Measurements from ENCODE around the gene TLE4. TPM values are rescaled to one million over a fixed set of nuclear protein-coding genes. Genes with fewer than 3 reads are reported as not detected.

Gene TLE4
- total RNA-seq, 2 donors from 2014 or later = 16.2 to 16.3 TPM

DNA sequence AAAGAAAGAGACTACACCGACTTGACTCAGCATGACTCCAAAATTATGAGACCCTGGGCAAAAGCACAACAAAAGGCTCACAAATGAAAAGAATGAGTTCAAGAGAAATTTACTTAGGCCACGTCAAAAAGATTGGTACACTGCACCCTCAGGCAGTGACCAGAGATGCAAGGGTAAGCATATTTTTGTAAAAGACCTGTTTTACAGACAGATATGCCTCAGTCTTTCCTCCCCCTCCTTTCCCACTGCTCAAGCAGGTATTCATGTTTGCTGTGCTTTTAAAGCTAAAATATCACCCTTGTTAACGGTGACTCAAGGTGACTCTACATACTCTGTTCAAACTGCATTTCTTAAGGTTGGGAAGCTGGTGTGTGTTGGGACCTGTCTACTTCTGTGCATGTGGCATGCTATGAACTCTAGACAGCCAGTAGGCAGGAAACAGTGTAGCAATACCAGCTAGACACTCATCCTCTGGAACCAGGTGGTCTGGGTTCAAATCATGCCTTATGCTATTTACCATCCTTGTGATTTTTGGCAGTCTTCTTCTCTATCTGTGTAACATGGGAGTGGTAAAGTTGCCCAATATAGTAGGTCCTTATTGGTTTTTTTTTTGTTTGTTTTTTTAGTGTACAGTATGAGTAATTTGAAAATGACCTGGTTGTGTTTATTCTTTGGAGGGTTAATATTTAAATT is 98.7 kb downstream of the TLE4 start:
- intact Hi-C loops (cut with DNase I) = no loop called here
- ATAC-seq = no peak
- DNase-seq = no peak

DNA sequence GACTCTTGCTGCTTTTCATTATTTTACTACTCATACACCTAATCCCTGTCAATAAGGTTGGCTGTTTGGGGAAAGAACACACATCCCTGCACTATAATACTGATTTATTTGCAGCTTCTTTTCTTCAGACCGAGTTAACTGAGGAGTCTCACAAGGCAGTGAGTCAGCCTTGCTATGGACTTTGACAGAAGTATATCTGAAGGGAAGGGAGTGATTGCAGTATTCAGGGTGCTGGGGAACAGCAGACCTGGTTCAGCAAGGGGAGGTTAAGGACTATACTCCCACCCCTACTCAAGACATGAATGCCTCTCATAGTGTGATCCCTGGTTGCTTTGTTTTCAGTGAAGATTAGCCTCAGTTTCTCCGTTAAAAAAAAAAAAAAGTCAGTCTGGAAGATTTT is 99.8 kb downstream of the TLE4 start:
- no peak for ATAC-seq
- DNase-seq = no peak
- intact Hi-C loops (cut with DNase I) = no loop called here

DNA sequence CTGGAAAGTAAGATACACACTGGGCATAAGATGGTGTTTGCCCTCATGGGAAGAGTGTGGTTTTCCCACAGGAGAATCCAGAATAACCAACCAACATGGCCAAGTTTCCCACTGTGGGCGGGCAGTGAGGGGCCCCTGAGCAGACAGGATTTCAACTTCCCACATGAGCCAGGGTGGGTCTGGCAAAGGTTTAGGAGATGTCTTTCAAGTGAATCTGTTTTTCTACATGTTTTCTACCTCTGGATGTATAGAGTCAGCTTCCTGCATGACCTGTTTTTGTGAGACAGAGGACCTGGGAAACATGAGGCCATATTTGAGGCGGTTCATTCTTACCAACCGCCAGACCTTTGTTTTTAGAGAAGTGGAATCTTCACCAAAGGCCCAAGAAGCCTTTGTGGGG is 100.5 kb downstream of the TLE4 start:
- ATAC-seq (no peak), DNase-seq (no peak)
- intact Hi-C loops (cut with DNase I) = no loop called here

DNA sequence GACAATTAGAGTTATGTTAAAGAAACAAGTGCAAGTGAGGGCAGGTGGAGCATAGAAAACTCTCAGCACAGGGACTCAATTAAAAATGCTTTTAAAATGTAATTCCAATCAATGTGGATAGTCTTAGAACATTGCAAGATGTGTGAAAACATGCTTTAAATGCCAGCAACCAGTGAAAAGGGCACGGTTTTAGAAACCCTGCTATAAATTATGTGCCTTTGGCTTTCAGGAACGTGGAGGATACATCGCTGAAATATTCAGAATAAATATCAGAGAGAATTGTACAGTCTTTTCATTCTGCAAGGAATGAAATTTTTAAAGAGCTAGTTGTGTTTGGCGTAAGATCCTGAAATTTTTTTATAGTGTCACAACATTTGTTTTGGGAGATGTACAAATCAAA is 101.1 kb downstream of the TLE4 start:
- DNase-seq (no peak), ATAC-seq (no peak)
- intact Hi-C loops (cut with DNase I) = no loop called here

DNA sequence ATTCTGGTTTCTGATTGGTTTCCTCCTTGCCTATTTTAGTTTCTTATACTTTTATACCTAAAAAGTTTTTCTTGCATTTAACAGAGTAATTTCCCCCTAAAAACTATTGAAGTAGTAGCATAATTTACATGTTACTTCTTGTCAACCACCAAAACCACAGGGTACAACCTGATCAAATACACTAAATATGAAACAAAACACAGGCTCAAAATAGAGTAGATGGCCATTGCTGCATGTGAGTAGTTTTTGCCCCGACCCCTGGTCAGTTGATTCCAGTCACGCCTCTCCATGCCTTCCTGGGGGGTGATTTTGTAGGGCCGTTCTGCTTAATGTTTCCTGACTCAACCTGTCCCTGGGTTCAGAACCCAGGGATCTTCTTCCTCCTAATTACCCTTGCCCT is 101.8 kb downstream of the TLE4 start:
- intact Hi-C loops (cut with DNase I) = no loop called here
- ATAC-seq (no peak), DNase-seq (no peak)

DNA sequence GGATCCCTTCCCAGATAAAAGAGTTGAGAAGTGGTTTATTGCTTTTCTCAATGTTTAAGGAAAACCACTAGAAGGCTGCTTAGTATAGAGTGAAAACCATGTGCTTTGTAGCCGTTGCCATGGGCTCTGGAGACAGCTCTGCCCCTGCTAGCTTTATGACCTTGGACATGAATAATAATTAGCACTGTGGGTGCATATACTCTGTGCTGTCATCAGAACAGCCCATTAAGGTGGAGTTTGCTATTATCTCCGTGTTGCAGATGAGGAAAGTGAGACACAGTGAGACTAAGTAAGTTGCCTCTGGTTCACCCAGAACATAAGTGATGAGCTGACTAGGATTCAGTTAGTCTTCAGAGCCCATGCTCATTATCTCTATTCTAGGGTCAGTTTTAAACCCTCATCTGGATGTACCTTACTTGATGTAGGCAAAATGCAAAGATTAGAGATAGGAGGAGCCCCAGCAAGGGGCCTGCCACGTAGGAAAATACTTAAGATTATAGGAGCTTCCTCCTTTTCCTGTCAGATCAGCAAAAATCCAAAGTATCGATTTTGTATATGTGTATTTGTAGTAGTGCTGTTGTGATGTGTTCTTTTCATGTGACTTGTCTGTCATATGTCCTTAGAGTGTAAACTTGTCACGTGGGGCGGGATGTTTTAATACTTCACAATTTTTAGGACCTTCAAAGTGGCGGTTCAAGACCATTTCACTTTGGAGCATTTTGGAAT is 102.5 kb downstream of the TLE4 start:
- intact Hi-C loops (cut with DNase I) = no loop called here
- no peak for DNase-seq
- ATAC-seq = no peak

DNA sequence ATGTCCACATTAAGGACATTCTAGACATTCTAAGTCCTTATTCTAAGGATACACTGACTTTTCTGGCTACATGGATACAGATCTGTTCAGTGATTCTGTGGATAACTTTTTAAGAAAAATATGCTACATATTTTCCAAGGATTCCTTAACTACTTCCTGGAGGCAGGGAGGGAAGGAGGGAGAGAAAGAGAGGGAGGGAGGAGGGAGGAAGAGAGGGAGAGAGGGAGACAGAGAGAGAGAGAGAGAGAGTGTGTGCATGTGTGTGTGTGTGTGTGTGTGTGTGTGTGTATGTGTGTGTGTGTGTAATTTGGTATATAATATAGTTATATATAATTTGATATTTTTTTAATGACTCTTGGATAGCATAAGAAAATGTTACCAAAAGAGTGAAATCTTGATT is 109.8 kb downstream of the TLE4 start:
- DNase-seq (no peak), ATAC-seq (no peak)
- intact Hi-C loops (cut with DNase I) = no loop called here

DNA sequence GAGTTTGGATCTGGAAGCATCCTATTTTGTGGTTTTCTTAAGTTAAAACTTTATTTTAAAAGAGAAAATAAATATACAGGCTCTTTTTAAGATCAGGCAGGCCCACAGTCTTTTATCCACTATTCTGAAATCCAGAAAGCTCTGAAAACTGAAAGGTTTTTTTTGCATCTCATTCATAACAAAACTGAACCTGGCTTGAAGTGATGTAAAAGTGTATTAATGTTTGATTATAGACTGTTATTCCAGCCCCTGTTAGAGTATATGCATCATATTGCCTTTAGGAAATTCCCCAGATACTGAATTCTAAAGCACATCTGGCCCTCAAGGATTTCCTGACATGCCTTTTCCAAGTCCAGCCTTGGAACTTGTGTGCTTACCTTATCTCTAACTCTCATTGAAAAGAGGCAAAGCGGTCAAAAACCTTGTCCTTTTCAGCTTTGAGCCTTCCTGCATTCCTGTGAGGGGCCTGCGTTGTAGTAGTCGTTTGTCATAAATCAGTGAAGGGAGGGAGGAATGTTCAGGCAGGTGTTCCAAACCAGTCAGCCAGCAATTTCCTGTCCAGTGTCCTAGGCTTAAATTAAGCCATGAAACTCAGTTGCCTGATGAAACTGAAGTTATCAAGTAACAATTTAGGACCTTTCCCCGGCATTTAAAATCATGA is 110.4 kb downstream of the TLE4 start:
- ATAC-seq = no peak
- intact Hi-C loops (cut with DNase I) = no loop called here
- no peak for DNase-seq

DNA sequence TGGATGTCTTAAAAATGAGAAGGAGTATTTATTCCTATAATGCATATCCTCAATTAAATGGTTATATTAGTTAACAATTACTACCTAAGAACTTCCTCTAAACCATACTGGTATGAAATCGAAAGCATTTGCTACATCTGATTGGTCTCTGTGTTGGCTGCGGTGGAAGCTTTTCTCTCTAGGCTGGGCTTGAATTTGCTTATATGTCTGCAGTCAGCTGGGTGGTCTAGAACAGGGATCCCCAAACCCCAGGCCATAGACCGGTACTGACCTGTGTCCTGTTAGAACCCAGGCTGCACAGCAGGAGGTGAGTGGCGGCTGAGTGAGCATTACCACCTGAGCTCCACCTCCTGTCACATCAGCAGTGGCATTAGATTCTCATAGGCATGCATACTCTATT is 112.3 kb downstream of the TLE4 start:
- ATAC-seq = no peak
- no peak for DNase-seq
- intact Hi-C loops (cut with DNase I) = no loop called here

DNA sequence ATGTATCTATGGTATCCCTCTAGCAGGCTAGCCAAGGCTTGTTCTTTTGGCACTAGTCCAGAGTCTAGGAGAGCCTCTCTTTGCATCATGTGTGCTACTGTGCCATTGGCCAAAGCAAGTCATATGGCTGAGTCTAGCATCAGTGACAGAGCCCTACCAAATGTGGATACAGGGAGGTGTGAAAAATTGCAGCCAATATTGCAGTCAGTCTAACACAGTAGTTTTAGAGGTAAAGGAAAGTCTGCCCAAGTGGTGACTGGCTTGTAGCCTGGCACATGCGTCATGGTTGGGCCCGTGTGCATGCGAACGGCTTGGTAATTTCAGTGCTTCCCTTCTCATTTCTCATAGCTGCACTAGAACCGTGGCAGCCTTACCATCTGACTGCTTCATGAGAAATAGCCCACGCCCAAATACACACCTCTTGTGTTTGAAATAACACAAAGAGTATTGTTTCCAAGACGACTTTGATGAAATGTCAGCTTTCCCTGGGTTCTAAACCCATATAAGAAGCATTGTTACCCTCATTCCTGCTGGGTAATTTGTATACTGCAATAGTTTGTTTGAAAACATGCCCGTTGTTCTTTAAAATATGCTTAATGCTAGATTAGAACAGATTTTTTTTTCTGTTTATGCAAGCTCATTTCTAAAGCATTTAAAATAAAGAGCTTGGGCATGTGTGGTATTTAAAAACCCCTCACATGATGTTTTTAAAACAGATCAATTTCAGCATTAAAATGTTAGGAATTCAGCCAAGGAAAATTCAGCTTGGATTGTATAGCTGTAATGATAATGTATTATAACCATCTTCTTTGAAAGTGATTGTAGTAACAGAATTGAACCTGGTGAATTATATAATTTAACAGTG is 113.2 kb downstream of the TLE4 start:
- ATAC-seq = no peak
- intact Hi-C loops (cut with DNase I) = no loop called here
- no peak for DNase-seq

DNA sequence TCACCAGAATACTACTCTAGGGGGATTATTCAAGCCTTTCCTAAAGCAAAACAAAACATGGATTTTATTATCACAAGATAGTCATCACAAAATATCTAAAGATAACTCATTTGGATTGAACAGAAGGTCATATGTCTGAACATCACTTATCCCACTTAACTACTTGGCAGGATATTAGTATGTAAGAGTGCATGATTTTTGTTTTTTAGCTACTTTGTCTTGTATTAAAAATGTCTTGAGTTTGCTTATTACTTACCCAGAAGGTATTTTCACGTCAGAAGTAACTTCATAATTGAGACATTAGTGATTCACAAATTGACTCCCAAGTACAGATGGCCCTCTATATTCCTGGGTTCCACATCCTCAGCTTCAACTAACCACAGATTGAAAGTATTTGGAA is 113.8 kb downstream of the TLE4 start:
- no peak for ATAC-seq
- intact Hi-C loops (cut with DNase I) = no loop called here
- no peak for DNase-seq

DNA sequence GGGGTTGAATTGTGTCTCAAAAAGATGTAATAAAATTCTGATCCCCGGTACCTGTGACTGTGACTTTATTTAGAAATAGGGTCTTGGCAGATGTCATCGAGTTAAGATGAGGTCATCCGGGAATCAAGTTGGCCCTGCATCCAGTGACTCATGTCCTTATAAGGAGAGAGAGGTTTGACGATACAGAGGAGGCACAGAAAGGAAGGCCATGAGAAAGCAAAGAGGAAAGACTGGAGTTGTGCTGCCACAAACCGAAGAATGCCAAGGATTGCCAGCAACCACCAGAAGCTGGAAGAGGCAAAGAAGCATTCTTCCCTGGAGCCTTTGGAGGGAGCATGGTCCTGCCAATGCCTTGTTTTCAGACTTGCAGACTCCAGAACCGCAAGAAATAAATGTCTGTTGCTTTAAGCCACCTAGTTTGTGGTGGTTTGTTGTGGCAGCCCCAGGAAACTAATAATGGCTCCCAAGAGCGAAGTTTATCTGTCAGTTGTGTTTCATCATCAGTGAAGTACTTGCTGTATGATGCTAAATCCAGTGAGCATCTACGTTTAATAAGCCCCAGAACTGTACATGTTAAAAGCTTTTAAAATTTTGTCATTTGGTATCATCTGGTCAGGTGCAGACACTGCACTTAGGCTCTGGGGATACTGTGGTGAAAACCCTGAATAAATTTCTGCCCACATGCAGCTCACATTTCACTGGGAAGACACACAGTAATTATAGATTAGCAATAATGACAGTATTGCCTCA is 114.8 kb downstream of the TLE4 start:
- ATAC-seq = peak; percentile 30 to 83
- intact Hi-C loops (cut with DNase I) = no loop called here
- DNase-seq = no peak

DNA sequence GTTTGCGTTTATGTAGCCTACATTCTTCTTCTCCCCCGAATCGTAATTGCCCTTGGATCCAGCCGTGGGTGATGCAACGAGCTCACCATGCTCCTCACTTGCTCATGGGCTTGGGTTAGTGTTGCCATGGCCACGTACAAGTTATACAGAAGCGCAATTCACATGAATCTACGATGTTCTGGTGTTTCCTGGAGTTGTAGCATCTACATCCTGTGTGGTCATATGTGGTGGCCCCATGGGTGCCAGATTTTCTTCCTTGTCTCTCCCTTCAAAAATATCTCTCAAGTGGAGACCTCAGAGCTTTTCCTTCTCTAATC is 115.3 kb downstream of the TLE4 start:
- intact Hi-C loops (cut with DNase I) = no loop called here
- ATAC-seq = peak in 1 of 2 donors; percentile 41
- DNase-seq = no peak

DNA sequence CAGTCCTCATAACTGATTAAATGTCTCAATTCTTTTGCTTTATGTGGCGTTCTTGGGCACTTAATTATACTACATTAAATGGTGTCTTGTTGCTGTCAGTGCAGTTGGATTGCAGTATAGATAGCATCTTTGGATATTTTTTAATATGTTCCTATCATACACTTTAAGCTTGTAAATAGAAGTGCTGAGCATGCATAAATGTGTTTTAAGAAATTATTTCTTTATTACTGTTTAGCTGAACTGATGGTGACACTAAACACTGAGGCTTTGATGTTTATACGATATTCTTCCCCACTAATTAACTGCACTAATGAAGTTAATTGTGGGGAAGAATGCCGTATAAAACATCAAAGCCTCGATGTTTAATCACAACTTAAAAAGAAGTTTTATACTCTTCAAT is 116.6 kb downstream of the TLE4 start:
- intact Hi-C loops (cut with DNase I) = no loop called here
- no peak for DNase-seq

DNA sequence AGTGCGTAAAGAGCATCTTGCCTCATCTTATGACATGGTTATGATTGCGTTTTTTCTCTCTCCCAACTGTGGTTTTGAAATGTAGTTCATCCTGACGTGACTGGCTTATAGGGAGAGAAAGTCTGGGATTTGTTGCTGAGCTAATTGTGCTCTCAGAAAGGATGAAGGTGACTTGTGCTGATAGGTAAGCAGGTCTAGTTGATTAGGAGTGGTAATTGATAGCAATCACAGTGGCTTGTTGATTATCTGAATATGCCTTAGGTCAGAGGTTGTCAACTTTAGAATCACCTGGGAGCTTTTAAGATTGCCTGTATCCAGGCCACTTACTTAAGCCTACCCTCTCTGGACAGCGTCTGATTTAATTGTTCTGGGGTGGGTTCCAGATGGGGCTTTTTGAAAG is 117.8 kb downstream of the TLE4 start:
- no peak for DNase-seq
- intact Hi-C loops (cut with DNase I) = no loop called here

More for the DNA sequence above, 116.6 kb downstream of the TLE4 start:
- no peak for ATAC-seq

DNA sequence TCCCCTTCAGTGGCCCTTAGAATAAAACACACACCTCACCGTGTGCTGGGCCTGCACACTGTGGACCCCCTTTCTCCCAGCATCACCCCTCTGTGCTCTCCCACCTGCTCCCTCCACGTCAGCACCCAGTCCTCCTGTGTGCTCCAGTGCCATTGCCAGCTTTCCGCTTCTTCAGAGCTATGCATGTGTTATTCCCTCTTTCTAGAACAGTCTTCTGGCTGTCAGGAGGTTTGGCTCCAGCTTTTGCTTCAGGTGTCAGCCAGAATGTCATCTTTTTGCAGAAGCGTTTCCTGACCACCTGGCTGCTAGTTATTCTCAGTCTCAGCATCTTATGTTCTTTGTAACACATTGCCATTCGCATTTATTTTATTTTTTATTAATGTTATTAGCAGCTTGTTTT is 119.7 kb downstream of the TLE4 start:
- DNase-seq (no peak), ATAC-seq (no peak)
- intact Hi-C loops (cut with DNase I) = no loop called here

More for the DNA sequence above, 117.8 kb downstream of the TLE4 start:
- no peak for ATAC-seq

DNA sequence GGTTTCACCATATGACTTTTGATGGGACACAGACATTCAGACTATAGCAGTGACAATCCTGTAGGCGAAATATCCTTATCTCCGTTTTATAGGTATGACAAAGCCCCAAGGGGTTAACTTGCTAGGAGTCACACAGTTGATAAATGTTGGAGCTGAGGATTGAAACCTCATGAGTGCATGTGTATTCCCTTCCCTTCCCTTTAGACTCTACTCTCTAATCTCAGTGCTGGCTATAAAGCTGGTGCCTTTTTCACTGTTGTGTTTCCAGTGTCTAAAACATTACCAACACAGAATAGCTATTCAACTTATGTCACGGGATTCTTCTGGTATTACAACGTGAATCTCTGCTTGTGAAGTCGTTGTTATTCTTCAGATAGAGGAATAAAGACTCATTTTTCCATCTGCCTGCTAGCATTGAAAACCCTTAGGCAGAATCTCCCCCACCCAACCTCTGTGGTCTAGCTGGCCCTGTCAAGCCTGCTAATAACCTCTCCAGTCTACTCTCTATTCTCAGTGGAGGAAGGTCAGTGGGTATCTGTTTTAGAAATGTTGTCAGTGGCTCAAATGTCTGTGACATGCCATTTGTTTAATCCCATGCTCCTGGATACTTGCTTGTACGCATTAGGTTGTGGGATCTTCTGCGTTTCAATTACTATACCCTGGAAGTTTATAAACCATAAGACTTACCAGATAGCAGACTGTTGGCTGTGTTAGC is 121.2 kb downstream of the TLE4 start:
- intact Hi-C loops (cut with DNase I) = no loop called here
- DNase-seq (no peak), ATAC-seq (no peak)

DNA sequence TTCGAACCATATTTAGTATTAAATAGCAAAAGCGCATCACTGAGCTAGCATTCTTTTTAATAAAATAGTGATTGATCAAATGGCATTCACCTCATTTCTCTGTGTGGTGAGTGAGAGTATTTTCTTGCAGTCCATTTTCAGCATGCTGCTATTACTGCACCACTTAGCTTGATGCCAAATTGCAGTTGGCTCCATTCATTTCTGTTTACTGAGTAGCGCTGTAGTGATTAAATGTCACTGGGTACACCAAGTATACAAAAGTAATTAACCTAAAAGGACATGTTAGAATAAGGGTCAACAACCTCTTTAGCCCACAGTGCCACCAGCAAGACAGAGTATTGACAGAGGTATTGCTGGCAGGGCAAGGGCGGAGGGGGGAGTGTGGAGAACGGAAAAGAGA is 122.0 kb downstream of the TLE4 start:
- intact Hi-C loops (cut with DNase I) = no loop called here
- ATAC-seq = no peak
- no peak for DNase-seq

DNA sequence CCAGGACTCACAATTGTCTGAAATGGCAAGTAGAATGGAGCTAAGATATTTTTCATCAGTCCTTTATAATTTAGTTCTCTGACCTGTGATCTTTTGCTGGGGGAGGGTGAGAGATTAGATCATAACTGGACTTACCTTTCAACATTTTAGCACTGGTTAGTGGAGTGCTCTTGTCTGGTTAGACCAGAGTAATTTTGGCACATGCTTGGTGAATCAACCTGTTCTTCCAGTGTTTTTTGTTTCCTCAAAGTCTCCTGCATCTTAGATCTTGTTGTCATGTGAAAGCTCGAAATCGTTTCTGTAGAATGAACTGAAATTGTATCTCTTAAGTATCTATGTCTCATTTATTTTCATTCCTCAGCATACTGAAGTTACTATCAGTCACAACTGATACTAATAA is 122.4 kb downstream of the TLE4 start:
- no peak for DNase-seq
- ATAC-seq = no peak
- intact Hi-C loops (cut with DNase I) = no loop called here

Data from left cardiac atrium (tissue), 4 donors.